HepG2 (cell line): ENCODE measurements around the gene ZPBP. TPM values are rescaled to one million over a fixed set of nuclear protein-coding genes. Genes with fewer than 3 reads are reported as not detected.

Source experiments
- ATAC-seq: fragments of 200-7000 bp; cut with Tn5 transposase; 3 replicates; pipeline ENCODE4 v1.9.1; 2020; ENCODE audit warnings: mild to moderate bottlenecking, moderate library complexity
- BruUV-seq: library from RNA; stranded (reverse); fragments of 400-500 nt; replicated peaks from 2 replicates; lab custom pipeline; 2021; lab: Mats Ljungman, UMichigan
- CTCF ChIA-PET: fragments of 300-600 bp; formaldehyde crosslinking; extraction: SDS; loops from one replicate; lab custom pipeline; 2021; ENCODE audit warnings: low total read pairs, inconsistent platforms, low intra/inter-chr PET ratio; lab: Yijun Ruan, JAX
- POLR2A ChIA-PET: fragments of 350-600 bp; sonication (Branson Sonifier 250); formaldehyde crosslinking; loops from one replicate; lab custom pipeline; 2020; ENCODE audit warnings: antibody characterized with exemption, inconsistent platforms; lab: Yijun Ruan, JAX
- DNase-seq: peaks from one replicate; pipeline ENCODE4 v3.0.0-alpha.2; 2015; ENCODE audit warnings: low spot score
- FAIRE-seq: peaks from 3 replicates; lab custom pipeline; 2011; peaks lifted over from hg19 to GRCh38; lab: Jason Lieb, UNC
- H2AFZ ChIP-seq: one replicate; pipeline ENCODE4 v1.6.1; 2011; ENCODE audit warnings: low read length, inconsistent platforms
- H3K27ac ChIP-seq: fragments of 300-600 bp; 3 replicates; pipeline ENCODE4 v1.8.0; 2011; ENCODE audit warnings: mixed run types, mild to moderate bottlenecking, mixed read lengths, low read length, inconsistent platforms; ENCODE audit not compliant: insufficient read depth; ENCODE audit errors: extremely low read length
- H3K27me3 ChIP-seq, 2 experiments: fragments of 200-600 bp in 1 of 2; 2 replicates in 1 of 2; 3 replicates in 1 of 2; pipeline versions ENCODE4 v1.6.0 to v1.8.0; 2011; ENCODE audit warnings: low read length in 2 of 2, mild to moderate bottlenecking in 2 of 2, moderate library complexity in 2 of 2, inconsistent platforms in 1 of 2; ENCODE audit not compliant: insufficient read depth in 2 of 2, control insufficient read depth in 1 of 2
- H3K36me3 ChIP-seq, 2 experiments: fragments of 200-600 bp in 1 of 2; replicated peaks in 1 of 2; 2 replicates in 1 of 2; 3 replicates in 1 of 2; pipeline versions ENCODE4 v1.5.1 to v1.8.0; 2011; ENCODE audit warnings: low read length in 2 of 2, inconsistent platforms in 1 of 2; ENCODE audit not compliant: insufficient read depth in 2 of 2, control insufficient read depth in 1 of 2
- H3K4me1 ChIP-seq: 2 replicates; pipeline ENCODE4 v1.5.1; 2012; ENCODE audit warnings: low read length, inconsistent platforms; ENCODE audit not compliant: insufficient read depth
- H3K4me2 ChIP-seq: 2 replicates; pipeline ENCODE4 v1.6.0; 2011; ENCODE audit warnings: low read depth, low read length, inconsistent platforms
- H3K4me3 ChIP-seq, 3 experiments: fragments of 200-600 bp in 1 of 3; sonication (generic), shearing (Covaris generic) in 1 of 3; replicated peaks in 1 of 3; 2 replicates each; pipeline ENCODE4 v1.5.1; 2011 to 2016; ENCODE audit warnings: low read length in 3 of 3, inconsistent platforms in 2 of 3, low read depth in 2 of 3, mild to moderate bottlenecking in 2 of 3, control low read depth in 1 of 3, mixed read lengths in 1 of 3; ENCODE audit not compliant: insufficient read depth in 1 of 3
- H3K79me2 ChIP-seq: one replicate; pipeline ENCODE4 v1.6.1; 2011; ENCODE audit warnings: low read length, inconsistent platforms; ENCODE audit not compliant: insufficient read depth
- H3K9ac ChIP-seq: 2 replicates; pipeline ENCODE4 v1.6.0; 2011; ENCODE audit warnings: mild to moderate bottlenecking, low read depth, low read length, inconsistent platforms; ENCODE audit not compliant: insufficient read depth
- H3K9me3 ChIP-seq: 2 replicates; pipeline ENCODE4 v1.5.1; 2012; ENCODE audit warnings: mild to moderate bottlenecking, low read length
- H4K20me1 ChIP-seq: 2 replicates; pipeline ENCODE4 v1.6.0; 2011; ENCODE audit warnings: inconsistent platforms, mild to moderate bottlenecking, low read length, moderate library complexity; ENCODE audit not compliant: insufficient read depth
- AFF4 ChIP-seq: sonication (generic); formaldehyde crosslinking; IDR thresholded peaks from 2 replicates; pipeline ENCODE4 v1.4.0; 2020; ENCODE audit warnings: missing genetic modification reagents
- E2F1 ChIP-seq: sonication (generic); formaldehyde crosslinking; IDR thresholded peaks from 2 replicates; pipeline ENCODE4 v1.5.0; 2020; ENCODE audit warnings: missing genetic modification reagents
- EZH2 ChIP-seq: conservative IDR thresholded peaks from 2 replicates; pipeline ENCODE4 v1.6.1; 2012; ENCODE audit warnings: mild to moderate bottlenecking, low read depth, low read length, moderate library complexity
- FOXA1 ChIP-seq, 2 experiments: fragments of 450-650 bp in 1 of 2; sonication (generic) in 1 of 2; formaldehyde crosslinking in 1 of 2; IDR thresholded peaks; 2 replicates each; pipeline versions ENCODE4 v1.4.0 to v1.6.1; 2016 to 2020; ENCODE audit warnings: missing genetic modification reagents in 1 of 2
- FOXO1 ChIP-seq: sonication (generic); formaldehyde crosslinking; IDR thresholded peaks from 2 replicates; pipeline ENCODE4 v1.4.0; 2020; ENCODE audit warnings: missing genetic modification reagents
- PHB2 ChIP-seq: fragments of 450-650 bp; IDR thresholded peaks from 2 replicates; pipeline ENCODE4 v1.6.1; 2018; ENCODE audit not compliant: partially characterized antibody
- POLR2G ChIP-seq: fragments of 200-400 bp; formaldehyde crosslinking; IDR thresholded peaks from 2 replicates; pipeline ENCODE4 v1.6.1; 2018; ENCODE audit warnings: mild to moderate bottlenecking, low read depth, low read length, moderate library complexity
- STAT5B ChIP-seq: sonication (generic); formaldehyde crosslinking; IDR thresholded peaks from 2 replicates; pipeline ENCODE4 v1.4.0; 2020; ENCODE audit warnings: missing genetic modification reagents
- TBX3 ChIP-seq: fragments of 450-650 bp; IDR thresholded peaks from 2 replicates; pipeline ENCODE4 v1.6.1; 2017; ENCODE audit warnings: antibody characterized with exemption, mild to moderate bottlenecking, inconsistent platforms, borderline replicate concordance
- TMF1 ChIP-seq: sonication (generic); formaldehyde crosslinking; IDR thresholded peaks from 2 replicates; pipeline ENCODE4 v1.8.1; 2022; ENCODE audit warnings: low read depth, missing genetic modification reagents
- ZFP36L2 ChIP-seq: sonication (generic); formaldehyde crosslinking; IDR thresholded peaks from 2 replicates; pipeline ENCODE4 v1.4.0; 2020; ENCODE audit warnings: missing genetic modification reagents
- ZNF629 ChIP-seq: sonication (generic); formaldehyde crosslinking; conservative IDR thresholded peaks from 2 replicates; pipeline ENCODE4 v1.5.0; 2020; ENCODE audit warnings: missing genetic modification reagents
- ZNF83 ChIP-seq: sonication (generic); formaldehyde crosslinking; IDR thresholded peaks from 2 replicates; pipeline ENCODE4 v1.4.0; 2020; ENCODE audit warnings: missing genetic modification reagents, mild to moderate bottlenecking, borderline replicate concordance
- WGBS: methylation state at CpG from one replicate; pipeline ENCODE4 v1.1.6; 2017; ENCODE audit warnings: low lambda C conversion rate; 5-methylcytosine and 5-hydroxymethylcytosine counted together
- in situ Hi-C: cut with HindIII; loops from 2 replicates; pipeline ENCODE4 v1.10.0; 2017; ENCODE audit warnings: low pct_unique_long_range_greater_than_20kb; ENCODE audit not compliant: extremely low pct_ligation_motif_present
- intact Hi-C: fragments of 100-400 bp; cut with micrococcal nuclease; formaldehyde crosslinking; loops from one replicate; pipeline ENCODE4 v1.10.0; 2022; ENCODE audit not compliant: unreplicated experiment
- polyA plus RNA-seq, 8 experiments: library from polyadenylated mRNA; depleted of rRNA in 3 of 8; stranded (reverse) in 7 of 8; unstranded in 1 of 8; fragments of >200 nt; fragmentation: Illumina TruSeq in 4 of 8; extraction: Trizol in 4 of 8; gene quantifications; 2 replicates each; pipeline versions ENCODE4 v1.2.1 to v1.2.3, GENCODE V29; 2011 to 2016; ENCODE audit warnings: low read depth in 4 of 8, missing spikeins in 1 of 8, mixed read lengths in 1 of 8; ENCODE audit not compliant: insufficient read depth in 1 of 8
- total RNA-seq, 5 experiments: library from RNA; depleted of rRNA; stranded (reverse); fragments of >200 nt; fragmentation: Illumina TruSeq; extraction: Trizol; gene quantifications; 2 replicates each; pipeline ENCODE4 v1.2.3, GENCODE V29; 2016; ENCODE audit warnings: low read depth in 1 of 5
- TF ChIP-seq, protein P1 (sequence below): sonication (generic); formaldehyde crosslinking; conservative IDR thresholded peaks from 2 replicates; pipeline ENCODE4 v1.4.0; 2020; ENCODE audit warnings: missing genetic modification reagents
- TF ChIP-seq, protein P2 (sequence below): sonication (generic); formaldehyde crosslinking; IDR thresholded peaks from 2 replicates; pipeline ENCODE4 v1.5.0; 2020; ENCODE audit warnings: mild to moderate bottlenecking, missing genetic modification reagents, borderline replicate concordance
- TF ChIP-seq, protein P3 (sequence below): sonication (generic); formaldehyde crosslinking; IDR thresholded peaks from 2 replicates; pipeline ENCODE4 v1.5.0; 2020; ENCODE audit warnings: missing genetic modification reagents

ZPBP gene
- total and polyA plus RNA-seq, 2 of the 13 experiments (the other 11 are each of a cell fraction or from before 2014, with no cell fraction given), result not detected

DNA sequence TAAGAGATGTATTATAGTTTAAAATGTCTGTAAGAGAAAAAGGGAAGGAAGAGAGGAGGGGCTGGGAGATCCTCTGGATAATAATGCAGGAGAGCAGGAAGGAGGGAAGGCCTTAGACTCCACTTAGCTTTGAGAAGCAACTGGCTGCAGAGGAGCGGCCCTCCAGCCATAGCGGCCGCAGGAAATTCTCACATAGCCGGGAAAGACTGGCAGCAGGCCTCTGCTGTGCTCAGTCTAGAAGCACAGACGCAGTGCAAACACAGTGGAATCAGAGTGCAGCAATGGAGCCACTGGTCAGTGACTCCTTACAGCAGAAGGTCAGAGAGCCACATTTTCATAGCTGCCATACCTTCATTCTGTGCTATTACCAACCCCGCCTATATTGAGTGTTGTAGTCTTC lies 166.3 kb downstream of the ZPBP start:
- in situ Hi-C loops (no loop called here), intact Hi-C loops (no loop called here)
- no TSS peak for BruUV-seq
- 33% methylated on average over 1 of the region's 6 CpGs for WGBS
- no peaks in the 10 kb centered on the region for H3K36me3 ChIP-seq
- no peak overlapping the region for H3K4me2 ChIP-seq
- no peaks in the 10 kb centered on the region for H3K27me3 ChIP-seq
- TF ChIP-seq, protein P1, sequence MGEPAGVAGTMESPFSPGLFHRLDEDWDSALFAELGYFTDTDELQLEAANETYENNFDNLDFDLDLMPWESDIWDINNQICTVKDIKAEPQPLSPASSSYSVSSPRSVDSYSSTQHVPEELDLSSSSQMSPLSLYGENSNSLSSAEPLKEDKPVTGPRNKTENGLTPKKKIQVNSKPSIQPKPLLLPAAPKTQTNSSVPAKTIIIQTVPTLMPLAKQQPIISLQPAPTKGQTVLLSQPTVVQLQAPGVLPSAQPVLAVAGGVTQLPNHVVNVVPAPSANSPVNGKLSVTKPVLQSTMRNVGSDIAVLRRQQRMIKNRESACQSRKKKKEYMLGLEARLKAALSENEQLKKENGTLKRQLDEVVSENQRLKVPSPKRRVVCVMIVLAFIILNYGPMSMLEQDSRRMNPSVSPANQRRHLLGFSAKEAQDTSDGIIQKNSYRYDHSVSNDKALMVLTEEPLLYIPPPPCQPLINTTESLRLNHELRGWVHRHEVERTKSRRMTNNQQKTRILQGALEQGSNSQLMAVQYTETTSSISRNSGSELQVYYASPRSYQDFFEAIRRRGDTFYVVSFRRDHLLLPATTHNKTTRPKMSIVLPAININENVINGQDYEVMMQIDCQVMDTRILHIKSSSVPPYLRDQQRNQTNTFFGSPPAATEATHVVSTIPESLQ (CRISPR knock-in tag), result no peak
- no peak for TF ChIP-seq ZFP36L2 (CRISPR knock-in tag)
- no peak for TF ChIP-seq FOXO1
- TF ChIP-seq TBX3, result no peak
- TF ChIP-seq FOXA1 (IDR thresholded peaks at IDR 0.05), result no peak
- TF ChIP-seq FOXA1 (CRISPR knock-in tag; IDR thresholded peaks at IDR 0.05), result no peak
- no peak for TF ChIP-seq STAT5B (CRISPR knock-in tag)
- no peak for TF ChIP-seq EZH2
- TF ChIP-seq ZNF629 (CRISPR knock-in tag), result no peak
- no peak for TF ChIP-seq AFF4 (CRISPR knock-in tag)
- TF ChIP-seq, protein P2, sequence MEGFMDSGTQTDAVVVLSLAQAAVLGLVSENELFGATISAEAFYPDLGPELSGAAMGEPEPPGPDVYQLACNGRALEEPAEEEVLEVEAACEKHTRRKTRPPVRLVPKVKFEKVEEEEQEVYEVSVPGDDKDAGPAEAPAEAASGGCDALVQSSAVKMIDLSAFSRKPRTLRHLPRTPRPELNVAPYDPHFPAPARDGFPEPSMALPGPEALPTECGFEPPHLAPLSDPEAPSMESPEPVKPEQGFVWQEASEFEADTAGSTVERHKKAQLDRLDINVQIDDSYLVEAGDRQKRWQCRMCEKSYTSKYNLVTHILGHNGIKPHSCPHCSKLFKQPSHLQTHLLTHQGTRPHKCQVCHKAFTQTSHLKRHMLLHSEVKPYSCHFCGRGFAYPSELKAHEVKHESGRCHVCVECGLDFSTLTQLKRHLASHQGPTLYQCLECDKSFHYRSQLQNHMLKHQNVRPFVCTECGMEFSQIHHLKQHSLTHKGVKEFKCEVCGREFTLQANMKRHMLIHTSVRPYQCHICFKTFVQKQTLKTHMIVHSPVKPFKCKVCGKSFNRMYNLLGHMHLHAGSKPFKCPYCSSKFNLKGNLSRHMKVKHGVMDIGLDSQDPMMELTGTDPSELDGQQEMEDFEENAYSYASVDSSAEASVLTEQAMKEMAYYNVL (CRISPR knock-in tag), result no peak
- no peak for TF ChIP-seq PHB2
- no peak for TF ChIP-seq POLR2G
- no peak for TF ChIP-seq ZNF83 (CRISPR knock-in tag)
- TF ChIP-seq, protein P3, sequence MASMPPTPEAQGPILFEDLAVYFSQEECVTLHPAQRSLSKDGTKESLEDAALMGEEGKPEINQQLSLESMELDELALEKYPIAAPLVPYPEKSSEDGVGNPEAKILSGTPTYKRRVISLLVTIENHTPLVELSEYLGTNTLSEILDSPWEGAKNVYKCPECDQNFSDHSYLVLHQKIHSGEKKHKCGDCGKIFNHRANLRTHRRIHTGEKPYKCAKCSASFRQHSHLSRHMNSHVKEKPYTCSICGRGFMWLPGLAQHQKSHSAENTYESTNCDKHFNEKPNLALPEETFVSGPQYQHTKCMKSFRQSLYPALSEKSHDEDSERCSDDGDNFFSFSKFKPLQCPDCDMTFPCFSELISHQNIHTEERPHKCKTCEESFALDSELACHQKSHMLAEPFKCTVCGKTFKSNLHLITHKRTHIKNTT, result no peak
- TF ChIP-seq TMF1 (CRISPR knock-in tag), result no peak
- TF ChIP-seq E2F1 (CRISPR knock-in tag), result no peak
- no peak overlapping the region for H3K4me3 ChIP-seq
- ATAC-seq (no peak), FAIRE-seq (no peak), DNase-seq (no peak)
- no peaks in the 10 kb centered on the region for H3K4me1 ChIP-seq
- no peak overlapping the region for H3K27ac ChIP-seq
- no peak overlapping the region for H2AFZ ChIP-seq
- no peaks in the 10 kb centered on the region for H4K20me1 ChIP-seq
- no peaks in the 10 kb centered on the region for H3K79me2 ChIP-seq
- peaks cover 46% of the 10 kb centered on the region for H3K9me3 ChIP-seq
- CTCF ChIA-PET, result no interaction called here
- POLR2A ChIA-PET, result no interaction called here
- no peak overlapping the region for H3K9ac ChIP-seq
